HL-60/S4 (cell line): Measurements from ENCODE around the gene TAP1.
"Not testable (repeated sequence)": the region's sequence is repeated elsewhere in the genome, so short reads cannot be mapped to it uniquely, and the experiment has no call there.

Experiments
- in situ Hi-C: fragments of 300-500 bp; cut with MboI; formaldehyde crosslinking; loops from 2 replicates; pipeline ENCODE4 v1.14.3; 2022; ENCODE audit warnings: low sequenced_read_pairs

The TAP1 gene

DNA sequence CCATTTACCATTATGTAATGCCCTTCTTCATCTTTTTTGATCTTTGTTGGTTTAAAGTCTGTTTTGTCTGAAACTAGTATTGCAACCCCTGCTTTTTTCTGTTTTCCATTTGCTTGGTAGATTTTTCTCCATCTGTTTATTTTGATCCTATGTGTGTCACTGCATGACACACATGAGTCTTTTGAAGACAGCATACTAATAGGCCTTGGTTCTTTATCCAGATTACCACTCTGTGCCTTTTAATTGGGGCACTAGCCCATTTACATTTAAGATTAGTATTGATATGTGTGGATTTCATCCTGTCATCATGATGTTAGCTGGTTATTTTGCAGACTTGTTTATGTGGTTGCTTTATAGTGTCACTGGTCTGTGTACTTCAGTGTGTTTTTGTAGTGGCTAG is 48.1 kb downstream of the TAP1 start:
- in situ Hi-C loops = not testable (repeated sequence)

DNA sequence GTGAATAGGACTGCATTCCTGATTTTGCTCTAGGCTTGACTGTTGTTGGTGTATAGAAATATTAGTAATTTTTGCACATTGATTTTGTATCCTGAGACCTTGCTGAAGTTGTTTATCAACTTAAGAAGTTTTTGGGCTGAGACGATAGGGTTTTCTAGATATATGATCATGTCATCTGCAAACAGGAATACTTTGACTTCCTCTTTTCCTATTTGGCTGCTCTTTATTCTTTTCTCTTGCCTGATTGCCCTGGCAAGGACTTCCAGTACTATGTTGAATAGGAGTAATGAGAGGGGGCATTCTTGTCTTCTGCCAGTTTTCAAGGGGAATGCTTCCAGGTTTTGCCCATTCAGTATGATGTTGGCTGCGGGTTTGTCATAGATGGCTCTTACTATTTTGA is 50.1 kb downstream of the TAP1 start:
- in situ Hi-C loops = no loop called here

GRCh38 chr6:32799740-32800139 is 53.8 kb downstream of the TAP1 start:
- in situ Hi-C loops = loop anchor here (10.0 to 25.0 kb wide), 2 partner anchors 375 to 712 kb away; no protein-coding TSS in a partner anchor

DNA sequence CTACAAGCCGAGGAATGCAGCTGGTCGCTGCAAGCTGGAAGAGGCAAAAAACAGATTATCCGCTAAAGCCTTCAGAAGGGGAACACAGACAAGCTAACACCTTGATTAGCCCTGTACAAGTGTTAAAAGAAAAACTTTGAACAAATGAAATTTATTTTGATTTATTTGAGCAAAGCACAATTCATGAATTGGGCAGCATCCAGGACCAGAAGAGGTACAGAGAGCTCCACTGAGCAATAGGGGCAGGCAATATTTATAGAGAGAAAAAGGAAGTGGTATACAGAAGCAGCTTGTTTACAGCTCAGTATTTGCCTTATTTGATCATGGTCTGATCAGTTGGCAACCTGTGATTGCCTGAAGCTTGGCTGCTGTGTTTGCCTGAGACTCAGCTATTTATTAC is 54.3 kb downstream of the TAP1 start:
- in situ Hi-C loops = loop anchor here (10.0 to 25.0 kb wide), 2 partner anchors 374 to 712 kb away; no protein-coding TSS in a partner anchor

DNA sequence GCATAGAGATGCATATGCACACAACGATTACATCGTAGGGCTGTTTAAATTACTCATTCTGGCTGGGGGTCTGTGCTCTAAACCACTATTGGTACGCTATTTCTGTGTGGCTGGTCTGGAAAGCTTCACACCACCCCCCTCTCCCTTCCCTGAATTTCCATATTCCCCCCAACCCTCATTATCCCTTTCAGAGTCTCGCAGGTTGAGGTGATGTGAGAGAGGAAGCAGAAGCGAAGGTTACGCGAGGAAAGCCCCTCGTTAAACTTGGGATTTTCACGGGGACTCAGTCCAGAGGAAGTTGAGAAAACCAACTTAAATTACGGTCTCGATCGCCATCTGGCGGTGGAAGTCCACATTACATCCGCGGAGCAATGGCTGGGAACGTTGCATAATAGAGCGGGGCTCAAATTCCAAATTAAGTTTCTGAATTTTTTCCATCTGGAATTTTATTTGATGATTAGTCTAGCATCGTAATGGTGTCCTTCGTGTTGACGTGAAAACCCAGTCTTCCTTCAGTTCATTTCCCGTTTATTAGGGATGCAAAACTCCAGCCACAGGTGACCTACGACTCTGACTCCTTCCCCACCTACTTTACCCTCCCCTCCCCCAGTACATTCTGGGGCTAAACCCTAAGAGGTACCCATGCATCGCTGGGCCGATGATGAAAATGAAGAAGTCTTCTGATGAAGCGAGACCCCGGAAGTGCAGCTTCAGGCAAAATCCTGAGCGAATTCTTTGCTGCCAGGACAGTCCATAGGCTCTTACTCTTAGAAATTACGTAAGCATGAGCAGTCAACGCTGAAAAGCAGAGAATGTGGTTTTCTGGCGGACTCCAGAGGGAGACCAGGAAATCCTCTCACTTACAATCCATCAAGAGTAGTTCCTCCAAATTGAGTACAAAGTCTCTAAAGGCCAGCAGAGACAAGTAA is 56.4 kb downstream of the TAP1 start:
- in situ Hi-C loops = loop anchor here (10.0 to 25.0 kb wide), 2 partner anchors 372 to 710 kb away; no protein-coding TSS in a partner anchor
